CD4-positive, alpha-beta T cell treated with Interleukin-17A for 1 hour (primary cell): Measurements from ENCODE around the gene MYOZ3.

Source experiments
- DNase-seq: peaks from one replicate; pipeline ENCODE4 v3.0.0-alpha.2; 2020

Gene MYOZ3

GRCh38 chr5:150661086-150661485 is at the start of gene MYOZ3:
Gene MYOZ3 (plus strand): TSS chr5:150661251. CDS start chr5:150662942, 1,691 bp downstream.
- no peak for DNase-seq

- DNase-seq: no peak
Measured at GRCh38 chr5:150612405-150612804, 48.6 kb upstream of the MYOZ3 start.

- DNase-seq: no peak
Measured at GRCh38 chr5:150612905-150613670, 48.0 kb upstream of the MYOZ3 start.

- DNase-seq: no peak
Measured at GRCh38 chr5:150613991-150614660, 46.9 kb upstream of the MYOZ3 start.

- DNase-seq: no peak
Measured at GRCh38 chr5:150614661-150615060, 46.4 kb upstream of the MYOZ3 start.

- DNase-seq: no peak
Measured at GRCh38 chr5:150615141-150615699, 45.8 kb upstream of the MYOZ3 start.

- DNase-seq: no peak
Measured at GRCh38 chr5:150616024-150616470, 45.0 kb upstream of the MYOZ3 start.

GRCh38 chr5:150616506-150616905 is 44.5 kb upstream of the MYOZ3 start:
- DNase-seq: no peak

GRCh38 chr5:150618163-150618562 is 42.9 kb upstream of the MYOZ3 start:
- no peak for DNase-seq

GRCh38 chr5:150618588-150619281 is 42.3 kb upstream of the MYOZ3 start:
- DNase-seq: no peak

GRCh38 chr5:150619359-150620230 is 41.5 kb upstream of the MYOZ3 start:
- DNase-seq: no peak

- DNase-seq: no peak
Measured at GRCh38 chr5:150621301-150621700, 39.8 kb upstream of the MYOZ3 start.

GRCh38 chr5:150622157-150622556 is 38.9 kb upstream of the MYOZ3 start:
- DNase-seq: no peak

- no peak for DNase-seq
Measured at GRCh38 chr5:150623152-150623877, 37.7 kb upstream of the MYOZ3 start.

GRCh38 chr5:150623878-150624216 is 37.2 kb upstream of the MYOZ3 start:
- DNase-seq: no peak

- DNase-seq: peak; percentile 18
Measured at GRCh38 chr5:150624334-150625163, 36.5 kb upstream of the MYOZ3 start.

GRCh38 chr5:150625164-150625535 is 35.9 kb upstream of the MYOZ3 start:
- no peak for DNase-seq

- DNase-seq: no peak
Measured at GRCh38 chr5:150625831-150626746, 35.0 kb upstream of the MYOZ3 start.

GRCh38 chr5:150626853-150627276 is 34.2 kb upstream of the MYOZ3 start:
- no peak for DNase-seq
